Astrocyte (in vitro differentiated cells and primary cell): ENCODE results near the gene LUC7L3. TPM values are rescaled to one million over a fixed set of nuclear protein-coding genes. Genes with fewer than 3 reads are reported as not detected.

ENCODE experiments used
- DNase-seq: peaks from one replicate; pipeline ENCODE4 v3.0.0-alpha.2; 2010; ENCODE audit warnings: low read depth
- FAIRE-seq: peaks from 2 replicates; lab custom pipeline; 2011; peaks lifted over from hg19 to GRCh38; lab: Jason Lieb, UNC
- H2AFZ ChIP-seq: 2 replicates; pipeline ENCODE4 v1.6.0; 2012; ENCODE audit warnings: low read depth, low read length, inconsistent platforms
- H3K27ac ChIP-seq: 2 replicates; pipeline ENCODE4 v1.5.1; 2011; ENCODE audit warnings: low read depth, low read length, inconsistent platforms
- H3K27me3 ChIP-seq: 2 replicates; pipeline ENCODE4 v1.6.0; 2011; ENCODE audit warnings: low read length, inconsistent platforms; ENCODE audit not compliant: insufficient read depth
- H3K36me3 ChIP-seq: 2 replicates; pipeline ENCODE4 v1.5.1; 2011; ENCODE audit warnings: low read length, inconsistent platforms; ENCODE audit not compliant: insufficient read depth
- H3K4me1 ChIP-seq: 2 replicates; pipeline ENCODE4 v1.5.1; 2011; ENCODE audit warnings: low read length, inconsistent platforms; ENCODE audit not compliant: insufficient read depth
- H3K4me2 ChIP-seq: 2 replicates; pipeline ENCODE4 v1.6.0; 2012; ENCODE audit warnings: low read length, inconsistent platforms
- H3K4me3 ChIP-seq: 2 replicates; pipeline ENCODE4 v1.5.1; 2011; ENCODE audit warnings: low read depth, mild to moderate bottlenecking, low read length, inconsistent platforms; ENCODE audit not compliant: insufficient read depth
- H3K79me2 ChIP-seq: 2 replicates; pipeline ENCODE4 v1.6.0; 2012; ENCODE audit warnings: mild to moderate bottlenecking, low read length, inconsistent platforms; ENCODE audit not compliant: insufficient read depth
- H3K9ac ChIP-seq: 2 replicates; pipeline ENCODE4 v1.6.0; 2012; ENCODE audit warnings: mild to moderate bottlenecking, low read length, inconsistent platforms
- H3K9me3 ChIP-seq: 2 replicates; pipeline ENCODE4 v1.5.1; 2012; ENCODE audit warnings: low read depth, mild to moderate bottlenecking, low read length, inconsistent platforms; ENCODE audit not compliant: insufficient read depth
- H4K20me1 ChIP-seq: 2 replicates; pipeline ENCODE4 v1.6.0; 2012; ENCODE audit warnings: low read length, inconsistent platforms; ENCODE audit not compliant: insufficient read depth
- H3K27ac Mint-ChIP-seq: one replicate; pipeline ENCODE4 v1.8.0; 2021; ENCODE audit warnings: mild to moderate bottlenecking, mixed read lengths; ENCODE audit not compliant: unreplicated experiment
- H3K27me3 Mint-ChIP-seq: one replicate; pipeline ENCODE4 v1.8.0; 2021; ENCODE audit warnings: low read depth, mixed read lengths; ENCODE audit not compliant: unreplicated experiment
- H3K36me3 Mint-ChIP-seq: one replicate; pipeline ENCODE4 v1.8.0; 2021; ENCODE audit warnings: low read depth, mixed read lengths; ENCODE audit not compliant: unreplicated experiment
- H3K4me1 Mint-ChIP-seq: one replicate; pipeline ENCODE4 v1.8.0; 2021; ENCODE audit warnings: low read depth, mixed read lengths; ENCODE audit not compliant: unreplicated experiment
- H3K4me3 Mint-ChIP-seq: one replicate; pipeline ENCODE4 v1.8.0; 2021; ENCODE audit warnings: mild to moderate bottlenecking, moderate library complexity, mixed read lengths; ENCODE audit not compliant: unreplicated experiment
- H3K9me3 Mint-ChIP-seq: one replicate; pipeline ENCODE4 v1.8.0; 2021; ENCODE audit warnings: mild to moderate bottlenecking, mixed read lengths; ENCODE audit not compliant: unreplicated experiment
- CTCF ChIP-seq: IDR thresholded peaks from 2 replicates; pipeline ENCODE4 v1.5.1; 2011; ENCODE audit warnings: low read depth, mild to moderate bottlenecking, inconsistent platforms, low read length, moderate library complexity; ENCODE audit not compliant: insufficient read depth
- EZH2 ChIP-seq: IDR thresholded peaks from 2 replicates; pipeline ENCODE4 v1.6.1; 2012; ENCODE audit warnings: mild to moderate bottlenecking, low read length, inconsistent platforms; ENCODE audit not compliant: insufficient read depth
- total RNA-seq: library from RNA; stranded (reverse); gene quantifications from 2 replicates; pipeline ENCODE4 v1.2.1, GENCODE V29; 2021

LUC7L3 gene
- total RNA-seq, 1 donor from 2014 or later = 93.0 TPM

GRCh38 chr17:50769884-50770283, 50.5 kb downstream of the LUC7L3 start:
- peaks cover 9% of the 10 kb centered on the region for H3K4me1 Mint-ChIP-seq
- H3K9ac ChIP-seq = no peak overlapping the region
- H3K9me3 ChIP-seq = no peaks in the 10 kb centered on the region
- TF ChIP-seq CTCF (no peak), EZH2 (no peak)
- no peak overlapping the region for H3K27ac ChIP-seq
- no peak overlapping the region for H3K27ac Mint-ChIP-seq
- no peaks in the 10 kb centered on the region for H3K36me3 Mint-ChIP-seq
- DNase-seq = no peak
- no peak for FAIRE-seq
- H3K4me3 ChIP-seq = no peak overlapping the region
- H3K36me3 ChIP-seq = no peaks in the 10 kb centered on the region
- no peak overlapping the region for H2AFZ ChIP-seq
- H3K4me3 Mint-ChIP-seq = no peak overlapping the region
- no peaks in the 10 kb centered on the region for H3K9me3 Mint-ChIP-seq
- peaks cover 4% of the 10 kb centered on the region for H3K27me3 Mint-ChIP-seq
- no peak overlapping the region for H3K4me2 ChIP-seq
- H3K79me2 ChIP-seq = no peaks in the 10 kb centered on the region
- no peaks in the 10 kb centered on the region for H3K27me3 ChIP-seq
- H3K4me1 ChIP-seq = no peaks in the 10 kb centered on the region
- H4K20me1 ChIP-seq = no peaks in the 10 kb centered on the region

DNA sequence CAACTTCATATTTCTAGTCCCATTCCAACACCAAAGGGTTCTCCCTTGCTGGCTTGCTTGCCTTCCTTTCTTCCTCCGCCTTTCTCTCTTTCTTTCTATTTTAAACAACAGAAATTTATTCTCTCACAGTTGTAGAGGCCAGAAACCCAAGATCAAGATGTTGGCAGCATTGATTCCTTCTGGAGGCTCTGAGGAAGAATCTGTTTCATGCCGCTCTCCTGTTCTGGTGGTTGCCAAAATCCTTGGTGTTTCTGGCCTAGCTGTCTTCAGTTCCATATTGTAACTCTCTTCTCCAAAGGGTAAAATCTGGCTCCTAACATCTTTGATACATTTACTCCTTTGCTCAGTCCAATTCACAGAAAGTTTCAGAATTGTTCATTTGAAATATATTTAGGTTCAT, 50.9 kb downstream of the LUC7L3 start:
- no peak overlapping the region for H3K4me2 ChIP-seq
- no peak for DNase-seq
- no peaks in the 10 kb centered on the region for H3K36me3 Mint-ChIP-seq

More for the DNA sequence above, 50.9 kb downstream of the LUC7L3 start:
- Mint-ChIP-seq H3K27ac (no peak overlapping the region), H3K27me3 (peaks cover 4% of the 10 kb centered on the region), H3K4me1 (peaks cover 9% of the 10 kb centered on the region), H3K9me3 (no peaks in the 10 kb centered on the region), H3K4me3 (no peak overlapping the region)
- Histone ChIP-seq H3K27me3 (no peaks in the 10 kb centered on the region), H3K4me1 (no peaks in the 10 kb centered on the region), H4K20me1 (no peaks in the 10 kb centered on the region), H3K9me3 (no peaks in the 10 kb centered on the region), H3K36me3 (no peaks in the 10 kb centered on the region), H3K27ac (no peak overlapping the region), H2AFZ (no peak overlapping the region), H3K79me2 (no peaks in the 10 kb centered on the region), H3K9ac (no peak overlapping the region), H3K4me3 (no peak overlapping the region)
- TF ChIP-seq EZH2 (no peak), CTCF (no peak)
- no peak for FAIRE-seq
